IMR-90 (cell line): ENCODE results near the gene EXOC1L. TPM values are rescaled to one million over a fixed set of nuclear protein-coding genes. Genes with fewer than 3 reads are reported as not detected.

ENCODE experiments used
- ATAC-seq: fragments of 200-7000 bp; cut with Tn5 transposase; 2 replicates; pipeline ENCODE4 v1.9.1; 2020; ENCODE audit warnings: low read depth, mild to moderate bottlenecking, moderate library complexity
- BruUV-seq: library from RNA; stranded (reverse); fragments of 400-500 nt; replicated peaks from 2 replicates; lab custom pipeline; 2021; lab: Mats Ljungman, UMichigan
- CTCF ChIA-PET: fragments of 300-600 bp; formaldehyde crosslinking; extraction: SDS; loops from one replicate; lab custom pipeline; 2021; ENCODE audit warnings: antibody characterized with exemption; lab: Yijun Ruan, JAX
- POLR2A ChIA-PET: fragments of 300-600 bp; sonication (Branson Sonifier 250); formaldehyde crosslinking; loops from one replicate; lab custom pipeline; 2022; ENCODE audit warnings: antibody characterized with exemption; ENCODE audit not compliant: unreplicated experiment; lab: Charles Lee
- DNase-seq: peaks from one replicate; pipeline ENCODE4 v3.0.0; 2013
- H2AFZ ChIP-seq: replicated peaks from 2 replicates; pipeline ENCODE3; 2013; ENCODE audit warnings: low read length, mild to moderate bottlenecking; ENCODE audit not compliant: poor library complexity
- H2AK5ac ChIP-seq: 2 replicates; pipeline ENCODE4 v1.6.1; 2013; ENCODE audit warnings: low read depth, low read length, inconsistent platforms
- H2AK9ac ChIP-seq: replicated peaks from 2 replicates; pipeline ENCODE3; 2013; ENCODE audit warnings: mild to moderate bottlenecking, low read depth, low read length, moderate library complexity; ENCODE audit not compliant: poor library complexity
- H2BK120ac ChIP-seq: 2 replicates; pipeline ENCODE4 v1.6.1; 2013; ENCODE audit warnings: low read depth, low read length, inconsistent platforms
- H2BK15ac ChIP-seq: 3 replicates; pipeline ENCODE4 v1.6.1; 2013; ENCODE audit warnings: low read depth, low read length, inconsistent platforms
- H2BK20ac ChIP-seq: 2 replicates; pipeline ENCODE4 v1.6.1; 2013; ENCODE audit warnings: low read depth, mild to moderate bottlenecking, inconsistent platforms, low read length, moderate library complexity
- H2BK5ac ChIP-seq: 2 replicates; pipeline ENCODE4 v1.6.1; 2013; ENCODE audit warnings: mild to moderate bottlenecking, low read depth, low read length, inconsistent platforms; ENCODE audit not compliant: poor library complexity, severe bottlenecking
- H3K14ac ChIP-seq: replicated peaks from 2 replicates; pipeline ENCODE4 v1.6.1; 2013; ENCODE audit warnings: low read depth, low read length, inconsistent platforms
- H3K18ac ChIP-seq: 2 replicates; pipeline ENCODE4 v1.6.1; 2013; ENCODE audit warnings: low read depth, low read length, control low read depth
- H3K23ac ChIP-seq: 2 replicates; pipeline ENCODE4 v1.6.1; 2013; ENCODE audit warnings: low read depth, low read length, inconsistent platforms
- H3K27ac ChIP-seq: 2 replicates; pipeline ENCODE4 v1.5.1; 2013; ENCODE audit warnings: mild to moderate bottlenecking, control low read depth, low read length; ENCODE audit not compliant: insufficient read depth
- H3K27me3 ChIP-seq: 2 replicates; pipeline ENCODE4 v1.6.1; 2013; ENCODE audit warnings: low read length; ENCODE audit not compliant: control insufficient read depth, insufficient read depth
- H3K36me3 ChIP-seq: 2 replicates; pipeline ENCODE4 v1.6.1; 2013; ENCODE audit warnings: low read length, mixed read lengths; ENCODE audit not compliant: control insufficient read depth, insufficient read depth
- H3K4ac ChIP-seq: 2 replicates; pipeline ENCODE4 v1.6.1; 2013; ENCODE audit warnings: low read depth, low read length, inconsistent platforms
- H3K4me1 ChIP-seq: 2 replicates; pipeline ENCODE4 v1.6.1; 2013; ENCODE audit warnings: low read length, mixed read lengths; ENCODE audit not compliant: control insufficient read depth, insufficient read depth
- H3K4me2 ChIP-seq: 2 replicates; pipeline ENCODE4 v1.6.1; 2013; ENCODE audit warnings: low read depth, mild to moderate bottlenecking, control low read depth, low read length, moderate library complexity
- H3K4me3 ChIP-seq: 2 replicates; pipeline ENCODE4 v1.5.1; 2013; ENCODE audit warnings: low read depth, mild to moderate bottlenecking, control low read depth, low read length, moderate library complexity; ENCODE audit not compliant: insufficient read depth
- H3K56ac ChIP-seq: 2 replicates; pipeline ENCODE4 v1.6.1; 2013; ENCODE audit warnings: low read length, inconsistent platforms; ENCODE audit not compliant: insufficient read depth; ENCODE audit errors: extremely low read depth
- H3K79me1 ChIP-seq, 2 experiments: 2 replicates each; pipeline ENCODE4 v1.6.1; 2013; ENCODE audit warnings: low read length in 2 of 2, inconsistent platforms in 1 of 2, low read depth in 1 of 2
- H3K9ac ChIP-seq: 2 replicates; pipeline ENCODE4 v1.6.1; 2013; ENCODE audit warnings: low read depth, low read length, control low read depth
- H3K9me1 ChIP-seq: 2 replicates; pipeline ENCODE4 v1.6.1; 2013; ENCODE audit warnings: low read length, inconsistent platforms; ENCODE audit not compliant: insufficient read depth
- H3K9me3 ChIP-seq: 2 replicates; pipeline ENCODE4 v1.6.1; 2013; ENCODE audit warnings: low read length; ENCODE audit not compliant: control insufficient read depth, insufficient read depth
- H4K20me1 ChIP-seq: 2 replicates; pipeline ENCODE4 v1.6.1; 2013; ENCODE audit warnings: low read length, inconsistent platforms; ENCODE audit not compliant: insufficient read depth
- H4K5ac ChIP-seq: 2 replicates; pipeline ENCODE4 v1.6.1; 2013; ENCODE audit warnings: mild to moderate bottlenecking, low read depth, low read length, control low read depth
- H4K8ac ChIP-seq, 2 experiments: 2 replicates each; pipeline ENCODE4 v1.6.1; 2013; ENCODE audit warnings: low read depth in 2 of 2, low read length in 2 of 2, control low read depth in 1 of 2, inconsistent platforms in 1 of 2
- H4K91ac ChIP-seq: 2 replicates; pipeline ENCODE4 v1.6.1; 2013; ENCODE audit warnings: low read depth, low read length, inconsistent platforms; ENCODE audit not compliant: insufficient read depth
- BHLHE40 ChIP-seq: fragments of 150-350 bp; IDR thresholded peaks from 2 replicates; pipeline ENCODE4 v1.6.1; 2016; ENCODE audit warnings: mild to moderate bottlenecking, low read depth, low read length
- CEBPB ChIP-seq: IDR thresholded peaks from 2 replicates; pipeline ENCODE4 v1.6.1; 2012; ENCODE audit warnings: low read depth, low read length, improper control_type of control experiment
- CHD1 ChIP-seq: IDR thresholded peaks from 2 replicates; pipeline ENCODE4 v1.6.1; 2012; ENCODE audit warnings: low read depth, low read length, improper control_type of control experiment
- CTCF ChIP-seq: conservative IDR thresholded peaks from 2 replicates; pipeline ENCODE4 v1.5.1; 2012; ENCODE audit warnings: mild to moderate bottlenecking, low read depth, low read length, improper control_type of control experiment
- ELK1 ChIP-seq: fragments of 150-350 bp; IDR thresholded peaks from 2 replicates; pipeline ENCODE4 v1.6.1; 2016; ENCODE audit warnings: low read depth, mild to moderate bottlenecking, low read length, moderate library complexity, borderline replicate concordance
- FOS ChIP-seq: fragments of 150-350 bp; IDR thresholded peaks from 2 replicates; pipeline ENCODE4 v1.6.1; 2016; ENCODE audit warnings: low read depth, low read length
- MAFK ChIP-seq: IDR thresholded peaks from 2 replicates; pipeline ENCODE4 v1.6.1; 2012; ENCODE audit warnings: low read depth, low read length, improper control_type of control experiment
- MAZ ChIP-seq: IDR thresholded peaks from 2 replicates; pipeline ENCODE4 v1.6.1; 2012; ENCODE audit warnings: low read depth, mild to moderate bottlenecking, low read length, improper control_type of control experiment, moderate library complexity, borderline replicate concordance
- MXI1 ChIP-seq: IDR thresholded peaks from 2 replicates; pipeline ENCODE4 v1.6.1; 2012; ENCODE audit warnings: low read depth, mild to moderate bottlenecking, low read length, moderate library complexity, borderline replicate concordance
- NFE2L2 ChIP-seq: fragments of 150-350 bp; IDR thresholded peaks from 2 replicates; pipeline ENCODE4 v1.6.1; 2016; ENCODE audit warnings: low read depth, mild to moderate bottlenecking, low read length
- POLR2A ChIP-seq: IDR thresholded peaks from 2 replicates; pipeline ENCODE4 v1.6.1; 2012; ENCODE audit warnings: mild to moderate bottlenecking, low read depth, low read length
- RCOR1 ChIP-seq: IDR thresholded peaks from 2 replicates; pipeline ENCODE4 v1.6.1; 2012; ENCODE audit warnings: mild to moderate bottlenecking, low read length, improper control_type of control experiment; ENCODE audit not compliant: insufficient replicate concordance
- RFX5 ChIP-seq: IDR thresholded peaks from 2 replicates; pipeline ENCODE4 v1.8.0; 2012; ENCODE audit warnings: low read depth, mild to moderate bottlenecking, low read length, moderate library complexity
- SMC3 ChIP-seq: fragments of 150-350 bp; IDR thresholded peaks from 2 replicates; pipeline ENCODE4 v1.6.1; 2016; ENCODE audit warnings: low read depth, mild to moderate bottlenecking, antibody characterized with exemption, low read length, moderate library complexity
- WGBS, 2 experiments: methylation state at CpG; one replicate each; pipeline versions ENCODE4 v1.1.5 to v1.1.7; 2013; ENCODE audit warnings: missing lambda C conversion rate in 2 of 2; ENCODE audit not compliant: insufficient read length in 1 of 2; ENCODE audit errors: extremely low coverage in 2 of 2; 5-methylcytosine and 5-hydroxymethylcytosine counted together
- dilution Hi-C: fragments of 300-500 bp; cut with HindIII; formaldehyde crosslinking; loops from one replicate; pipeline ENCODE4 v1.14.3; 2018; ENCODE audit warnings: low sequenced_read_pairs; ENCODE audit not compliant: unreplicated experiment
- in situ Hi-C: fragments of 300-500 bp; cut with MboI; formaldehyde crosslinking; loops from 3 replicates; pipeline ENCODE4 v1.14.3; 2019; ENCODE audit warnings: low sequenced_read_pairs, inconsistent platforms, mixed read lengths
- intact Hi-C: fragments of 100-400 bp; cut with micrococcal nuclease; formaldehyde crosslinking; loops from 2 replicates; pipeline ENCODE4 v1.10.0; 2022
- polyA plus RNA-seq, 3 experiments: library from polyadenylated mRNA; depleted of rRNA; stranded (reverse); fragments of >200 nt; gene quantifications; 2 replicates each; pipeline ENCODE4 v1.2.3, GENCODE V29; 2012; ENCODE audit warnings: low replicate concordance in 1 of 3
- total RNA-seq: library from RNA; depleted of rRNA; stranded (reverse); fragments of >200 nt; gene quantifications from 2 replicates; pipeline ENCODE4 v1.2.3, GENCODE V29; 2012
- TF ChIP-seq, protein P1 (sequence below): fragments of 150-350 bp; IDR thresholded peaks from 2 replicates; pipeline ENCODE4 v1.6.1; 2017; ENCODE audit warnings: mild to moderate bottlenecking, antibody characterized with exemption, low read length, low read depth

Gene EXOC1L
- total and polyA plus RNA-seq, 2 of the 4 experiments (the other 2 are of a cell fraction): not detected

GRCh38 chr4:55849724-55850123 is 30.1 kb downstream of the EXOC1L start:
- Histone ChIP-seq H3K4me1 (no peaks in the 10 kb centered on the region), H2AK9ac (no peak overlapping the region), H3K9me3 (no peaks in the 10 kb centered on the region), H2AFZ (peak overlapping the region; percentile 32), H2BK20ac (no peak overlapping the region), H3K79me1 (peaks cover 6 to 10% of the 10 kb centered on the region in 2 experiments), H3K4me2 (no peak overlapping the region), H3K9me1 (no peaks in the 10 kb centered on the region), H3K4ac (no peak overlapping the region), H2BK15ac (no peak overlapping the region), H4K91ac (no peak overlapping the region), H4K8ac (no peak overlapping the region), H3K56ac (no peak overlapping the region), H4K5ac (no peak overlapping the region), H4K20me1 (no peaks in the 10 kb centered on the region), H3K14ac (no peak overlapping the region), H3K27ac (no peak overlapping the region), H2BK120ac (no peak overlapping the region), H2AK5ac (no peak overlapping the region), H3K18ac (no peak overlapping the region), H3K9ac (no peak overlapping the region), H2BK5ac (no peak overlapping the region), H3K36me3 (no peaks in the 10 kb centered on the region), H3K27me3 (0 out of 2 replicates have a peak, but pooled peaks cover 2% of the 10 kb centered on the region), H3K4me3 (no peak overlapping the region), H3K23ac (no peak overlapping the region)
- dilution Hi-C loops (no loop called here), intact Hi-C loops (loop anchor here (5.0 kb wide), 1 partner anchor 502 kb away; the partner anchor contains the start of gene SRD5A3), in situ Hi-C loops (loop anchor here (10.0 to 25.0 kb wide), 2 partner anchors 437 to 505 kb away; partner anchors contain the start of gene SRD5A3)
- 56% methylated on average over 3 of the region's 9 CpGs; no CpG with 5 or more reads in 1 of the 2 experiments for WGBS, 2 experiments
- ChIA-PET POLR2A (no interaction called here), CTCF (no interaction called here)
- DNase-seq (no peak), ATAC-seq (no peak)
- TF ChIP-seq MAFK (no peak), SMC3 (no peak), MAZ (no peak), RFX5 (no peak), CEBPB (no peak), FOS (no peak), MXI1 (no peak), CHD1 (no peak), BHLHE40 (no peak), POLR2A (no peak), ELK1 (no peak), CTCF (no peak), RCOR1 (no peak), NFE2L2 (no peak)
- TF ChIP-seq, protein P1, sequence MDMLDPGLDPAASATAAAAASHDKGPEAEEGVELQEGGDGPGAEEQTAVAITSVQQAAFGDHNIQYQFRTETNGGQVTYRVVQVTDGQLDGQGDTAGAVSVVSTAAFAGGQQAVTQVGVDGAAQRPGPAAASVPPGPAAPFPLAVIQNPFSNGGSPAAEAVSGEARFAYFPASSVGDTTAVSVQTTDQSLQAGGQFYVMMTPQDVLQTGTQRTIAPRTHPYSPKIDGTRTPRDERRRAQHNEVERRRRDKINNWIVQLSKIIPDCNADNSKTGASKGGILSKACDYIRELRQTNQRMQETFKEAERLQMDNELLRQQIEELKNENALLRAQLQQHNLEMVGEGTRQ: no peak
- BruUV-seq: no TSS peak
